ENCODE measurements around the gene GALNT17. TPM values are rescaled to one million over a fixed set of nuclear protein-coding genes. Genes with fewer than 3 reads are reported as not detected.

The GALNT17 gene
- total RNA-seq, 1 donor = not detected

Small RNA genes lying within 50 kb of the gene (small RNA-seq; reads per million reads assigned to genes)
- gene MIR3914-1 (not detected), gene RN7SKP75 (not detected)

Data from hematopoietic multipotent progenitor cell (in vitro differentiated cells).